Heart left ventricle (tissue), 13 donors: ENCODE measurements around the gene CACTIN.

ENCODE experiments used
- POLR2A ChIP-seq, 2 donors: fragments of 450-650 bp; IDR thresholded peaks; one replicate each; pipeline ENCODE4 v1.6.1; 2017; ENCODE audit warnings: antibody characterized with exemption in 2 of 2, mild to moderate bottlenecking in 2 of 2, moderate library complexity in 2 of 2
- TF ChIP-seq, protein P1 (sequence below), 12 donors: fragments of 200-600 bp; sonication (generic) in 4 of 12; IDR thresholded peaks; one replicate each; pipeline versions ENCODE4 v1.5.0 to v1.8.0; 2018 to 2022; ENCODE audit warnings: antibody characterized with exemption in 12 of 12, mild to moderate bottlenecking in 5 of 12
- donor health status: ischemic (EF 13 %, LVEDD 7.1; RV severe dilation, severe dysfunction).
- donor health status: DM: no; HTN: yes; CAD: no.
- donor health status: DM: no; HTN: no; CAD: no.
- donor health status: ischemic (EF 25% LVEDD 6.9; RV normal size, moderate dysfunction).
- donor health status: ischemic (EF 25% LVEDD 5.7; RV mildly dilated, moderate dysfunction).
- donor health status: ischemic (EF 35%, LVEDD 5.7; RV mildly dilated, moderate dysfunction).
- donor health status: nonischemic (EF 11% LVEDD 7.7; RV severe dilation, severe dysfunction).
- donor health status: DM: yes; HTN: yes; CAD: no.
- donor health status: PGD.
- donor health status: ischemic (EF 29% LVEDD 5.4; RV normal size, mild dysfunction).
- donor health status: nonischemic (EF 23%, LVEDD 6.1; RV moderate dilation, normal function).

GRCh38 chr19:3590991-3591659 lies 35.5 kb downstream of the CACTIN start:
- TF ChIP-seq, protein P1, sequence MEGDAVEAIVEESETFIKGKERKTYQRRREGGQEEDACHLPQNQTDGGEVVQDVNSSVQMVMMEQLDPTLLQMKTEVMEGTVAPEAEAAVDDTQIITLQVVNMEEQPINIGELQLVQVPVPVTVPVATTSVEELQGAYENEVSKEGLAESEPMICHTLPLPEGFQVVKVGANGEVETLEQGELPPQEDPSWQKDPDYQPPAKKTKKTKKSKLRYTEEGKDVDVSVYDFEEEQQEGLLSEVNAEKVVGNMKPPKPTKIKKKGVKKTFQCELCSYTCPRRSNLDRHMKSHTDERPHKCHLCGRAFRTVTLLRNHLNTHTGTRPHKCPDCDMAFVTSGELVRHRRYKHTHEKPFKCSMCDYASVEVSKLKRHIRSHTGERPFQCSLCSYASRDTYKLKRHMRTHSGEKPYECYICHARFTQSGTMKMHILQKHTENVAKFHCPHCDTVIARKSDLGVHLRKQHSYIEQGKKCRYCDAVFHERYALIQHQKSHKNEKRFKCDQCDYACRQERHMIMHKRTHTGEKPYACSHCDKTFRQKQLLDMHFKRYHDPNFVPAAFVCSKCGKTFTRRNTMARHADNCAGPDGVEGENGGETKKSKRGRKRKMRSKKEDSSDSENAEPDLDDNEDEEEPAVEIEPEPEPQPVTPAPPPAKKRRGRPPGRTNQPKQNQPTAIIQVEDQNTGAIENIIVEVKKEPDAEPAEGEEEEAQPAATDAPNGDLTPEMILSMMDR (IDR thresholded peaks at IDR 0.05): no peak
- no peak for TF ChIP-seq POLR2A (IDR thresholded peaks at IDR 0.05)
